GM12865 (cell line): ENCODE measurements around the gene HDAC9.

ENCODE experiments used
- DNase-seq: peaks from one replicate; pipeline ENCODE4 v3.0.0; 2010; ENCODE audit warnings: low read depth
- H3K4me3 ChIP-seq: 2 replicates; pipeline ENCODE4 v1.5.1; 2011; ENCODE audit warnings: mild to moderate bottlenecking, low read depth, low read length, control low read depth
- CTCF ChIP-seq: IDR thresholded peaks from 2 replicates; pipeline ENCODE4 v1.5.1; 2011; ENCODE audit warnings: low read length, control low read depth, low read depth, inconsistent platforms; ENCODE audit not compliant: insufficient read depth; ENCODE audit errors: missing control alignments

HDAC9 gene

GRCh38 chr7:18565337-18565736 is 69.8 kb downstream of the HDAC9 start:
- no peak overlapping the region for H3K4me3 ChIP-seq
- TF ChIP-seq CTCF = no peak
- no peak for DNase-seq

- TF ChIP-seq CTCF = no peak
- H3K4me3 ChIP-seq = no peak overlapping the region
- DNase-seq = no peak
These were observed 70.7 kb downstream of the HDAC9 start for GRCh38 chr7:18566205-18566604.

GRCh38 chr7:18566829-18567228 is 71.3 kb downstream of the HDAC9 start:
- peak; percentile 53 for DNase-seq
- TF ChIP-seq CTCF = no peak
- no peak overlapping the region for H3K4me3 ChIP-seq

GRCh38 chr7:18570441-18570840 is 74.9 kb downstream of the HDAC9 start:
- TF ChIP-seq CTCF = no peak
- DNase-seq = no peak
- no peak overlapping the region for H3K4me3 ChIP-seq

- no peak for TF ChIP-seq CTCF
- no peak overlapping the region for H3K4me3 ChIP-seq
- DNase-seq = no peak
These were observed 75.4 kb downstream of the HDAC9 start for GRCh38 chr7:18570890-18571478.

GRCh38 chr7:18572154-18572553 is 76.6 kb downstream of the HDAC9 start:
- no peak for TF ChIP-seq CTCF
- no peak overlapping the region for H3K4me3 ChIP-seq

GRCh38 chr7:18572885-18573284 is 77.3 kb downstream of the HDAC9 start:
- no peak for TF ChIP-seq CTCF
- no peak for DNase-seq
- no peak overlapping the region for H3K4me3 ChIP-seq

More at GRCh38 chr7:18572154-18572553, 76.6 kb downstream of the HDAC9 start:
- no peak for DNase-seq
